GM19468 (cell line): ENCODE results near the gene PRKN.

Source experiments
- ATAC-seq: cut with Tn5 transposase; IDR thresholded peaks from one replicate; pipeline ENCODE4 v1.9.1; 2021; ENCODE audit warnings: mild to moderate bottlenecking, moderate library complexity, moderate number of reproducible peaks; ENCODE audit not compliant: unreplicated experiment; ENCODE audit errors: extremely low read depth

The PRKN gene

DNA sequence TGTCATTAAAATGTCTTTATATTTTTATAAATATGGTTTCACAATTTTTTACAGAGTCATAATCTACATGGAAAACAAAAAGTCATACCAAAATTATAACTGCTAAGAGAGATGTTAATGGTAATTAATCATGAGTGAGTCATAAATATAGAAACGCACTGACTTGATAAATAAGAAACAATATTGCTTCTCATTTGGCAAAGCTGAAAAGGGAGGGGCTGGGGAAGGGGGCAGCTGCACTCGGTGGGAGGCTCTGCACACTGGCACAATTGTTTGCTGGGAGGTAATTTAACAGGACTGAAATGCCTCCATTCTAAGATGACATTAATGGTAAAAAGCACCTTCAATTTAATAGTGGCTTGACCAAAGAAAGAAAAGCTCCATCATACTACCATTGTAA lies 1320.5 kb downstream of the PRKN start:
- ATAC-seq = no peak

GRCh38 chr6:161406646-161407045 lies 1320.9 kb downstream of the PRKN start:
- no peak for ATAC-seq

- no peak for ATAC-seq
Observed at GRCh38 chr6:161405418-161405817, 1322.1 kb downstream of the PRKN start.

DNA sequence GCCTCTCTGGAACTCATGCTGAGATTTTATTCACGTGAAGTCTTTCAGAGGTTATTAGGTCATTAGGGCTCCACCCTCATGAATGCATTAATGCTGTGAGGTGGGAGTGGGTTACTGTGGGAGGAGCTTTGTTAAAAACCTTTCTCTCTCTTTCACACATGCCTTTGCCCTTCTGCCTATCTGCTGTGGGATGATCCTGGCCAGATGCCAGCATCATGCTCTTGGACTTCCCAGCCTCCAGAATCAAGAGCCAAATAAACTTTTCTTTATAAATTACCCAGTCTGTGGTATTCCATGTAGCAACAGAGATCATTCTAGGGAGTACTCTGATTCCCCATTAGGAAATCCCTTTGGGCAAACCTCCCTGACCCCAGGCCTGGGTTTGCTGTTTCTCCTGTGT lies 1323.8 kb downstream of the PRKN start:
- ATAC-seq = no peak

- ATAC-seq = no peak
Observed at GRCh38 chr6:161401587-161402309, 1325.8 kb downstream of the PRKN start.

DNA sequence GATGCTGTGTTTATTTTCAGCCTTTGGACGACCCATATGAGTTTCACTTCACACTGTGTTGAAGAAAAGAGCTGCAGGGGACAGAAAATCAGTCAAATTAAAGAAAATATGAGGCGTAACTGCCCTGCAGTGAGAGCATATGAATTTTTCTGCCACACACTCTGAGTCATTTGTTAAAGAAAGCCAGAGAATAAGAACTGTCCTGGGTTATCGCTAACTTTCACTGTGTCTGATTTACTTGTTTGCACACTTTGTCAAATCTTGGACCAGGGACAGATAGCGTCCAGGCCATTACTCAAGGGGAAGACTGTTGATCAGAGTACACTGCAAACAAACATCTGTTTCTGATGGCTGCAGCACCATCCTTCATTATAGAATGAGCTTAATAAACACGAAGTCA lies 1326.9 kb downstream of the PRKN start:
- ATAC-seq = no peak

GRCh38 chr6:161396539-161396938 lies 1331.0 kb downstream of the PRKN start:
- no peak for ATAC-seq

GRCh38 chr6:161395716-161396231 lies 1331.8 kb downstream of the PRKN start:
- ATAC-seq = no peak

- no peak for ATAC-seq
Observed at GRCh38 chr6:161394437-161394836, 1333.1 kb downstream of the PRKN start.

DNA sequence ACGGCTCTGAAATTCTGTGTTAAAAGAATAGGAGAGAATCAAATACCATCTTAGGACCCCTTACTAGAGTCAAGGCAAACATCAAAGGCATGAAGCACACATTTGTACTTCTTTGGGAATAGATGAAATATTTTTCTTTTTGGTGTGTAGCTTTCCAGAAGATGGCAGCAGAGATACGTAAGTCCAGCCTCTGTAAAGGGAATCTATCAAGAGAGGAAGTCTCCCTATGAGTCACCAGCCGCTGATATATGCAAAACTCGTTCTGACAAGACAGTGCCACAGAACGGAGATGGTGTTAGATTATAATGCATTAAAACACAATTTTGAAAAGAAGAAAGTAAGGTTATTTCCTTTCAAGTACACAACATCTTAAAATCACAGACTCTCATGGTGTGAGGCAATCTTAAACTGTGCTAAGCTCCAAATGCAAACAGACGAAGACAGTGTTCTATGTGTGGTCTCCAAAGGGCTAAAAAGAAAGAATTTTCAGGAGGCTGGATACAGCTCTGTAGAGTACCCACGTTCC lies 1333.7 kb downstream of the PRKN start:
- peak; percentile 100 for ATAC-seq

DNA sequence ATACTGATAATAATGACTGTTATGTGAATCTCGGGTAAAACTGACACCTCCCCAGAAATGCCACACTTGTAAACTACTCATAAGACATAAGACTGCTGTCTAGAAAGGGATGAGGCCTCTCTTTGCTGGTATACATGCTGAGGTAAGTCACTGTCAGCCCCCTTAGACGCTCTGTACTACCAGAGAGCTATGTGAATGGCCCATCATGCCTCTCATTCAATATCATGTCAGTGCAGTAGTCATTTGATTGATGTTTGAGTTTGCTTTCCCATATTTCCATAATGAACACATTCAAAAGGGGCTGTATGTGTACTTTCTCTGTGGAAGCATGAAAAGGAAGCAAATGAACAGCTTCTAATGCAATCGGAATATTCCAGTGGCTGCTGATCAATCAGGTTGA lies 1334.3 kb downstream of the PRKN start:
- no peak for ATAC-seq

DNA sequence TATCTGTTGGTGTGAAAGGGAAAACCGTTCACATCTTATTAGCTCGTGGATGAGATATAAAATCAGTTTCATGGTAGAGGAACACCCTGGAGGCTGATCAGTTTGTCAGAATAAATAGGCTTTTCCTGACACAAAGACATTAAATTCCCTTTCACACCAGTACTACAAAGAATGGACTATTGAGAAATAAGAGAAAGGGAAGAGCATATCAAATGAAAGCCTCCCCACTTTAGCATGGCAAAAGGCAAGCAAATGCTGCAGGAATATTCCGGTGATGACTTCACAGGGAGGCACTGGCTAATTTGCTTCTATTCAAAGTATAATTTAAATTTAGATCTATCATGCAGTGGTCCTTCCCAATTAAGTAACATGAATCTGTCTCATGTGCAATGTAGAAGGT lies 1337.8 kb downstream of the PRKN start:
- no peak for ATAC-seq

GRCh38 chr6:161383951-161384350 lies 1343.6 kb downstream of the PRKN start:
- ATAC-seq = no peak

- ATAC-seq = no peak
Observed at GRCh38 chr6:161379834-161380582, 1347.6 kb downstream of the PRKN start.

GRCh38 chr6:161378115-161378514 lies 1349.5 kb downstream of the PRKN start:
- ATAC-seq = no peak

GRCh38 chr6:161377116-161377515 lies 1350.5 kb downstream of the PRKN start:
- ATAC-seq = no peak

GRCh38 chr6:161376367-161376766 lies 1351.2 kb downstream of the PRKN start:
- ATAC-seq = no peak

DNA sequence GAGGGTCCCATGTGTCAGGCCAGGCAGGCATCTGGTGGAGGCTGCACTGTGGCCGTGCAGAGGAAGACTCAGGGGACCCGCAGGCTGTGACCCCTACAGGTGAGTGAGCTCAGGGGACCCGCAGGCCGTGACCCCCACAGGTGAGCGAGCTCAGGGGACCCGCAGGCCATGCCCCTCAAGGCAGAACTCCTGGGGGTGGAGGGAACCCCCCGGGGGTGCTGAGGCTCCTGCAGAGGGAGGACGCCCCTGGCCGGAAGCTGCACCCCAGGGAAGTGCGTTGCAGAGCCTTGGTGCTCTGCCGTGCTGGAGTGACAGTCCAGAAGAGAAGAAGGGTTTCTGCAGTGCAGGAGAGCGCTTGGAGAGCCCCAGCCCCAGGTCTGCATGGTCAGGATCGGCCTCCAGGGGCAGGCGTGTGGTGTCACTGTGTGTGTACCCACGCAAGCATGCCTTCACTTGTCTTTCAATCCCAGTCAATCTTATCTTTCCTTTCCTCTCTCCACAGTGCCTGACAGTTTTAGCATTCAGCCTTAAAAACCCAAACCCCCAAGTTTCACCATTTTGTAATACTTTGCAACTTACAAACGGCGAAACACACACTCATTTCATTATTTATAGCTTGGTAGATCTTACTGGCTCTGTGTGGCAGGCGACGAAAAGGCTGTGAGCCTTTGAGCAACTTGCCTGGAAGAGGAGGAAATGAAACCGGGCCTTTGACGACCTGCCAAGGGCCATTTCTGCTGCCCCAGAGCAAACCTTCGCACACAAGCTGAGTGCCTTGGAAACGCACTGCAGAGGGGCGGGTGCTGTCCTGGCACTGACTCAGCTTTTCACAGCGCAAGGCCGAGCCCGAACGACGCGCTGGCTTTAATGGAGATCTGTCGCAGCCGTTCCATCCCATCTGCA lies 1352.3 kb downstream of the PRKN start:
- no peak for ATAC-seq

DNA sequence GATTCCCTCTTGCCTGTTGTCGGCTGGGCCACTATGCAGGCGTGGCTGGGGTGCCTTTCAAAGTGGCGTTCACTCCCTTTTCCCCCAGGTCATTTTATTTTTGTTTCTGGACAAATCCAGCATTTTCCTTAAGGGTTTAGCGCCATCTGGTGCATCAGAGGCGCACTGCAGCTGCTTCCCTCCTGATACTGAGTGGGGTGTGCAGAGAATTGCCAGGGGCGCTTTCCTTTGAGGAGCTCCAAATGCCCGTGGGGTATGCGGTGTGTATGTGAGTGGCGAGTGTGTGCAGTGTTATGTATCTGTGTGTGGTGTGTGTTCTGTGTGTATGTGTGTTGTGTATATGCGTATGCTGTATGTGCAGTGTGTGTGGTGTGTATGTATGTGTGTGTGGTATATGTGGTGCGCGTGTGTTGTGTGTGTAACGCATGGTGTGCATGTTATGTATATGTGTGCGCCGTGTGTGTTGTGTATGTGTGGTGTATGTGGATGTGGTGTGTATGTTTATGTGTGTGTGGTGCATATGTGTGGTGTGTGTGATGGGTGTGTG lies 1353.6 kb downstream of the PRKN start:
- ATAC-seq = peak; percentile 22

DNA sequence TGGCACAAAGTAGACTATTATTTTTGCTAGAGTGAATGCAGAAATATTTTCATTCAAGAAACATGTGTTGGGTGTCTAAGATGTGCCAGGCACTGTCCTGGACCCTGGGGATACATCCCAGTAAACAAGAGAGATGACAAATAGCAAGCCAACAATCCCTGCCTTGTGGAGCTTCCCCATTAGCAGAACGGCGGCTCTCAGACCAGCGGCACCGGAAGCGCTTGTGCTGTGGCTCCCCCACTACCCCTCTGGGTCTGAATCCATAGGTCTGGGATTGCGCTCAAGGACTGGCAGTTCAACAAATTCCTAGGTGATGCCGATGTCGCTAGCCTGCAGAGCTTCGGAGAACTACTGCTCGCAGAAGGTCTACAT lies 1355.2 kb downstream of the PRKN start:
- no peak for ATAC-seq
